Measurements from ENCODE around the gene SFI1.

DNA sequence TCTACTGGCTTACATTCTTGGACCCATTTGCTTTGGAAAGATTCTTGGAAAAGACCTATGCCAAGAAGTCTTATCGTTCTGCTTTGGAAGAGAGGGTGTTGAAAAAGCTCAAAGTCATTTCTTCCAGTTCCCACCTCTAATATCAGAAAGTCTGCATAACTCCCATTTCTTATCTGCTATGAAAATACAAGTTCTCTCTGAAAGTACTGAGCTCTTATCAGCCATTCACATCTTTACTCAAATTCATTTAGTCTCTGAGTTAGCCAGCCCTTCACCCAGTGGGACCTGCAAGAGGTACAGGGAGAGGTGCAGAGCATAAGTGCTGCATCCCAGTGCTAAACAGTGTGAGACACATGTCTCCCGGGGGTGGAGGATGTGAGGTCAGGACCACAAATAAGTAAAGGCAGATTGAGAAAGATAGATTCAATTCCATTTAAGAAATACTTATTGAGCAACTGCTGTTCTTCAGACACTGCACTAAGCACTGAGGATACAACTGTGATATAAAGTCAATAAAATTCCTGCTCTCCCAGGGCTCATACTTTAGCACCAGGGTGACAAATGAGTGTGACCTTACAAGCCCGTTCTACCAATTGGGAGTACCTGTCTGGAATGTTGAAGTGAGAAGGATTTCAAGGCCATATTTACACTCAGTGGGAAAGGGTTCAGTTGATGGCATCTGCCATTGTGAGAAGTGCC is 89.0 kb downstream of the SFI1 start:
- no peak for TF ChIP-seq EZH2 (IDR thresholded peaks at IDR 0.05; ENCODE audit: borderline replicate concordance, insufficient read depth, low read depth, low read length, poor library complexity, severe bottlenecking)
- TF ChIP-seq CTCF (IDR thresholded peaks at IDR 0.05), result no peak

Measured in B cell (primary cell).